AG09309 (cell line): ENCODE data around the gene SNCB.

Source experiments
- DNase-seq: peaks from one replicate; pipeline ENCODE4 v3.0.0-alpha.2; 2010; ENCODE audit warnings: low read depth
- H3K4me3 ChIP-seq: 2 replicates; pipeline ENCODE4 v1.5.1; 2011; ENCODE audit warnings: mild to moderate bottlenecking, low read depth, low read length, moderate library complexity; ENCODE audit not compliant: control insufficient read depth
- CTCF ChIP-seq: IDR thresholded peaks from 2 replicates; pipeline ENCODE4 v1.5.1; 2011; ENCODE audit warnings: mild to moderate bottlenecking, low read depth, low read length, inconsistent platforms; ENCODE audit not compliant: insufficient read depth, control insufficient read depth; ENCODE audit errors: missing control alignments

Gene SNCB

GRCh38 chr5:176619203-176619568 lies 11.1 kb downstream of the SNCB start:
- no peak for DNase-seq
- peak; percentile 57 for TF ChIP-seq CTCF
- no peak overlapping the region for H3K4me3 ChIP-seq

GRCh38 chr5:176618783-176619182 lies 11.6 kb downstream of the SNCB start:
- no peak overlapping the region for H3K4me3 ChIP-seq
- DNase-seq, result no peak
- no peak for TF ChIP-seq CTCF

GRCh38 chr5:176616511-176616910 lies 13.8 kb downstream of the SNCB start:
- no peak for DNase-seq
- H3K4me3 ChIP-seq, result no peak overlapping the region
- TF ChIP-seq CTCF, result no peak

GRCh38 chr5:176614805-176615478 lies 15.4 kb downstream of the SNCB start:
- TF ChIP-seq CTCF, result no peak
- no peak for DNase-seq
- H3K4me3 ChIP-seq, result no peak overlapping the region

GRCh38 chr5:176612855-176613254 lies 17.5 kb downstream of the SNCB start:
- no peak for TF ChIP-seq CTCF
- H3K4me3 ChIP-seq, result no peak overlapping the region
- DNase-seq, result no peak

GRCh38 chr5:176612008-176612407 lies 18.3 kb downstream of the SNCB start:
- no peak for TF ChIP-seq CTCF

More at GRCh38 chr5:176612008-176612407, 18.3 kb downstream of the SNCB start:
- DNase-seq, result no peak
- no peak overlapping the region for H3K4me3 ChIP-seq
